T-helper 2 cell (primary cell): ENCODE results near the gene RAB6D.
A peak's percentile ranks its signal among the peaks of the same experiment; 100 is the strongest.
"Not testable (repeated sequence)": the region's sequence is repeated elsewhere in the genome, so short reads cannot be mapped to it uniquely, and the experiment has no call there.

Experiments used
- DNase-seq, 5 experiments: peaks; one replicate each; pipeline versions ENCODE4 v3.0.0 to v3.0.0-alpha.2; 2012 to 2022

RAB6D gene

DNA sequence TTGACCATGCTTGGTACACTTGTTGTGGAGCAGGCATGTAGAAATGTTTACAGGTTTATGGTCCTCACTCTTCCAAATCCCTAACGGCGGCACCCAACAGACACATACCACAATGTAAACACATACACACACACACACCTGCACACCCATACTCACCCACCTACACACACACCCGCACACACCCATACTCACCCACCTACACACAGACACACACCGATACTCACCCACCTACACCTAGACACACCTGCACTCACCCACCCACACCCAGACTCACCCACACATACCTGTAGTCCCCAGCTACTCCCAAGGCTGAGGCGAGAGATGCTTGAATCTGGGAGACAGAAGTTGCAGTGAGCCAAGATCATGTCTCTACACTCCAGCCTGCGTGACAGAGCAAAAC lies 1.5 kb upstream of the RAB6D start:
- no peak for DNase-seq

DNA sequence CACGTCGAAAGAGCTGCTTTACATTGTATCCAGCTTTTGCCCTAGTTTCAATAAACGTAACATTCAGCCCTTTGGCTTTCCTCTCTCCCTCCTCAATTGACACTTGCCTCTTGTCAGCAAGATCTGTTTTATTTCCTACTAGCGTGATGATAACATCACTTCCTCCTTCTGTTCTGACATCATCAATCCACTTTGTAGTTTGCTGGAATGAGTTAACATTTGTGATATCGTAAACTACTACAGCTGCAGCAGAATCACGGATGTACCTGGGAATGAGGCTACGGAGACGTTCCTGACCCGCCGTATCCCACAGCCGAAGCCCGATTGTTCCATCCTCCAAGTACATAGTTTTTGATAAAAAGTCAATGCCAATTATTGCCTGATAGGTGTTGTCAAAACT lies 755 bp downstream of the RAB6D start:
- DNase-seq, result peak in 1 of 5 experiments; percentile 27

DNA sequence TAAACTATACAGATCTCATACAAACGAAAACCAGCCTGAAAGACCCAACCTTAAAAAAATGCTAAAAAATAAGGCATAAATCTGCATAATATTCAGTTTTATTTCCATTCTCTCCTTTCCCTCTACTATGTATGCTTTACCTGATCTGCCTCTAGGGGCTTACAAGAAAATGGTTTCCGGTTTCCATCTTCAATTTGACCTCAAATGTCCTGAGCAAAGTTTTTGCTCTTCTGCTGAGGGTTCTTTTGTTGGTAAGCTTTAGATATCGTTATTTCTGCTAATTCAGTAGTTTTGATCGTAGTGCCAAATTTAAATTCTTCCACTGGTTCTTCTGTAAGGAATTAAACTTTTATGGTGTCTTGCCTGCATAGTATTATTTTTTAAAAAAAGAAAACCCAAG lies 2.2 kb downstream of the RAB6D start:
- DNase-seq, result not testable (repeated sequence)

DNA sequence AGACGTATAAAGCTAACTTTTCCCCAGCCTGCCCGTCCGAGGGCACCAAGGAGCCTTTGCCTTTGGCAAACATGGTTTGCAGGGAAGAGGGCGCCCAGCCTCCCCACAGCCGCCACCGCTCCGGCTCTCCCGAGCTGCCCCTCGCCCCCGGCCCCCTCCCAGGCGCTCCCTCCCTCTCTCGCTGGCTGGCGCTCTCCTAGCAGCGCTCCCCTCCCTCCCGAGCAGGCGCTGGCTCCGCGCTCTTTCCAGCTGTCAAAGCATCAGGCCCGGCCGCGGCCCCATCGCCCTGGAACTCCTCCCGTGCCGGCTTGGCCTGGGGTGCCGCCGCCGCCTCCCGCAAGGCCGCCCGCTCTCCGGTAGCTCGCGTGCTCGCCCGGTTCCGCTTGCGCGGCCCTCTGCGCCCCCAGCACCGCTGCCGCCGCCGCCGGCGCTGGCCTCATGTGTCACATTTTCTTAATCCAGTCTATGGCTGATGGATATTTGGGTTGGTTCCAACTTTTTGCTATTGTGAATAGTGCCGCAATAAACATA lies 10.7 kb downstream of the RAB6D start:
- not testable (repeated sequence) for DNase-seq

DNA sequence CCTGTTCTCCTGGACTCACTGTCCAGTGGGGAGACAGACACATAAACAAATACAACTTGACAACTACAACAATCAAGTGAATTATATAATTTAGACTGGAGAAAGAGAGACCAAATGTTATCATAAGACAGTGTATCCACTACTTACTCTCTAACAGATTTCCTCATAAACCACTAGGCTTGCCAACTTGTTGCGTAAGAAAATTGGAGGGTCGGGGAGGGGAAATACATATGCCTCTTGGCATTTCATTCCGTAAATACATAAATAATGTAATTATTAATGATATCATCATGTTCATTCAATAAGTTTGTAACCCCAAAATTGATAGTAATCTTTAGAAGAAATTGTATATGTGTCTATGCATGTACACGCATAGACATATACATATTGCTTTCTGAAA lies 14.9 kb downstream of the RAB6D start:
- no peak for DNase-seq

DNA sequence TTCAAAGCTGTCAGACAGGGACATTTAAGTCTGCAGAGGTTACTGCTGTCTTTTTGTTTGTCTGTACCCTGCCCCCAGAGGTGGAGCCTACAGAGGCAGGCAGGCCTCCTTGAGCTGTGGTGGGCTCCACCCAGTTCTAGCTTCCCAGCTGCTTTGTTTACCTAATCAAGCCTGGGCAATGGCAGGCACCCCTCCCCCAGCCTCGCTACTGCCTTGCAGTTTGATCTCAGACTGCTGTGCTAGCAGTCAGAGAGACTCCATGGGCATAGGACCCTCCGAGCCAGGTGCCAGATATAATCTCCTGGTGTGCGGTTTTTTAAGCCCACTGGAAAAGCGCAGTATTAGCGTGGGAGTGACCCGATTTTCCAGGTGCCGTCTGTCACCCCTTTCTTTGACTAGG lies 16.9 kb downstream of the RAB6D start:
- DNase-seq, result not testable (repeated sequence)

DNA sequence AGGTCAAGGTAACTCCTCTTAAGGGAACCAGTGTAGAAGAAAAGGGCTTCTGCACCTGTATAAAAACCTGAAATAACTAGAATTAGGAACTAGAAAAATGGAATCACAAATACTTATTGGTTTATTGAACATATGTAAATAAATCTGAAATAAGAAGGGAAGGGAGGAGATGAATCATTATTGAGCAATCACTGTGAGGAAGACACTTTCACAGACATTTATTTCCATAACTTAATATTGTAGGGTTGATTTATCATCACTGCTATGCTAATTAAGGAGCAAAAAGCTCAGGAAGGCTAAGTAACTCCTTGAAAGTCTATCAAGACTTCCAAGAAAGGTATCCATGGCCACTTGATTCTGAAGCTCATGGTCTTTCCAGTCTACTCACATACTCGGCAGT lies 24.7 kb downstream of the RAB6D start:
- not testable (repeated sequence) for DNase-seq

DNA sequence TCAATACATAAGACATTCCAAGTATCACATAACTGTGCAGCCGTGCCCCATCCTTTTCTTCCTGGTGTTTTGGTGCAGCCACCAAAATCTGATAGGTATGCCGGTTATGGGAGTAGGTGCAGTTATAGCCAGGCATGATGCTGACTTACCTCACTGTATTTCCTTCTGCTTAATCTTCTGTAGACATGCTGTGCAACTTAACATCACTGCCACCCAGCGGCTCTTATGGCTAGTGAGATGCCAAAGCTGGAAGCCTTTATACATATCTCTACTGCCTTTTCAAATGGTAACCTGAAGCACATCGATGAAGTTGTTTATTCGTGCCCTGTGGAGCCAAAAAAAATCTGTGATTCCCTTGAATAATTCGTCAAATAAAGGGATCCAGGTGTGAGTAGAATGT lies 28.6 kb downstream of the RAB6D start:
- DNase-seq, result peak in 1 of 5 experiments; percentile 22

DNA sequence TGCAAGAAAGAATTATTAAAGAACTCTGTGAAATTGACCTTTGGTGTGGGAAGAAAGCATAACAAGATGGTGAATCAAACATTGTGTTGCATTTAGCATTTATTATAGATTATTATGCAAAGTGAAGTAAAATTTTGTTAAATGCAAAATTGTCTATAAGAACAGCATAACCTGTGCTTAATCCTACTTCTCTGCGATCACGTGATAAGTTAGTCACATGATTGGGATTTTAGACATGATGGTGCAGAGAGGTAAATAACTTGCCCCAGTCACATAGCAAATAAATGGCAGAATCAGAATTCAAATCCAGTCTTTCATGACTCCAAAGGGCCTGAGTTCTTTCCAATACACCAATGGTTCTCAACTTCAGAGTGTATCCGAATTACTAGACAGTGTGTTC lies 31.3 kb downstream of the RAB6D start:
- DNase-seq, result not testable (repeated sequence)

DNA sequence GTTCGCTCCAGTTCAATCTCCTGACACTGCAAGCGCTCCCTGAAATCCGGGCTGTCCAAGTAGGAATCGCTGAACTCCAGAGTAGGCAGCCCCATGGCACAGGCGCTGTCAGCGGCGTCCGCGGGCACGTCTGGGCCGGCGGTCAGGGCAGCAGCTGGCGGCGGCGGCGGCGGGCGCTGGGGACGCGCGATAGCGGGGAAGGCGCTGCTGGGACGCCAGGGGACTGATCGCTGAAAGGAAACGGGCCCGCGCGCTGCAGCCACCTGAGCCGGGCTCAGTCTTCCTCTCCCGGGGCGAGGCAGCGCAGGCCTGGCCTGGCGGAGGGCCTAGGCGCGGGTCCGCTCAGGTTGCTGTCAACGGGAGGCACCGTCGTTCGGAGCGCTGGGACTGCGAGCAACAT lies 33.0 kb downstream of the RAB6D start:
- DNase-seq, result peak in 1 of 5 experiments; percentile 9

DNA sequence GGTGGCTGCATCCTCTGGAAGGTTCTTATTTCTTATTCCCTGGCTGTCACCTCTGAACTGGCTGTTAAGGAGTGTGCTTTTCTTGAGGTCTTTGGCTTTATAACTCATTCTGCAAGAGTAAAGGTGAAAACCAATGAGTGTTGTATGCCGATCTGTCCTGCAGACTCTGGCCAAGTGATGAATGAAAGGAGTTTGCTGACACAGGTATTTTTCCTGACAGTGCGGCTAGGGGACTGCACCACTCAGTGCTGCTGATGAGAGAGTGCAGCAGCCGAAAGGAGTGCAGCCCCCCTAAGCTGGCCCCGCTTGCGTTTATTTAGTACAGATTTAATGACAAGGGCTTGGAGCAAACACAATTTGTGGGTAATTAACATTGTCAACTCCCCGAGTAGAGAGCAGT lies 41.8 kb downstream of the RAB6D start:
- DNase-seq, result no peak

DNA sequence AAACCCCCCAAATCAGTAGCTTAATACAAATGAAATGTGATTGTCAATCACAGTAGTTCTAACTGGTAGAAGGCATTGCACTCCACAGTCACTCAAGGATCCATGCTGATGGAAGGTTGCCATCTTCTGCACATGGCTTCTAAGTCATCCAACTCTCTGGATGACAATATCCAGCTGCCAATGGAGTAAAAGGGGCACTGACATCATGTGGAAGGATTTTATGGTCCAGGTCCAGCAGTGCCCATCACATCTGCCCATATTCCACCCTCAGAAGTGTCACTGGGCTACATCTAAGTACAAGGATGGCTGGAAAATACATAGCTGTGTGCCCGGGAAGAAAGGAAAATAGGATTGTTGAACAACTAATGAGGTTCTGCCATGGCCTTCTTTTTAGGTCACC lies 42.6 kb downstream of the RAB6D start:
- DNase-seq, result not testable (repeated sequence)

DNA sequence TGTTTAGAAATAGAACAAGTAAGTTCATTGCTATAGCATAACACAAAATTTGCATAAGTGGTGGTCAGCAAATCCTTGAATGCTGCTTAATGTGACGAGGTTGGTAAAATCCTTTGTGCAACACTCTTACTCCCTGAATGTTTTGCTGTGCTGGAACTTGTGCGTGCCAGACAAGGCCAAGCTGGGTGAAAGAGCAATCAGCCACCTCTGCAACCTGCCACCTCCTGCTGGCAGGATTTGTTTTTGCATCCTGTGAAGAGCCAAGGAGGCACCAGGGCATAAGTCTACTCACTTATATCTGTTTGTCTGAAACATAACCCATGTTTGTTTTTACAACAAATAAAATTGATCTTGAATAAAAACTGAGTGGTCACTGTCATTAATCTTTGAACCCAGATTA lies 53.0 kb downstream of the RAB6D start:
- not testable (repeated sequence) for DNase-seq
